Measurements from ENCODE around the gene ZFP42. TPM values are rescaled to one million over a fixed set of nuclear protein-coding genes. Genes with fewer than 3 reads are reported as not detected.
"Not testable (repeated sequence)": the region's sequence is repeated elsewhere in the genome, so short reads cannot be mapped to it uniquely, and the experiment has no call there.

ZFP42 gene
- polyA plus RNA-seq, 4 donors: 1.1 to 1.5 (median 1.3) TPM

DNA sequence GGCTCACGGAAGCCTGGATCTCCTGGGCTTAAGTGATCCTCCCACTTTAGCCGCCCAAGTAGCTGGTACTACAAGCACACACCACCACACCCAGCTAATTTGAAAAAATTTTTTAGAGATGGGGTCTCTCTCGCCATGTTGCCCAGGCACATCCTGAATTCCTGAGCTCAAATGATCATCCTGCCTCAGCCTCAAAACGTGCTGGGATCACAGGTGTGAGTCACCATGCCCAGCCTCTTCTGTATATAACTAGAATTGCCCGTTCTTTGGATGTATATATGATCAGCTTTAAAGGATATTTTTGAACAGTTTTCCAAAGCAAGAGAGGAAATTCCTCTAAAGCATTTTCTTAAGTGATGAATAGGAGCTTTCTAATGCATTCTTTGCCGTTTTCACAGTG, 22.7 kb downstream of the ZFP42 start:
- DNase-seq (ENCODE audit: low read depth in 4 of 4, low spot score in 2 of 4): no peak

DNA sequence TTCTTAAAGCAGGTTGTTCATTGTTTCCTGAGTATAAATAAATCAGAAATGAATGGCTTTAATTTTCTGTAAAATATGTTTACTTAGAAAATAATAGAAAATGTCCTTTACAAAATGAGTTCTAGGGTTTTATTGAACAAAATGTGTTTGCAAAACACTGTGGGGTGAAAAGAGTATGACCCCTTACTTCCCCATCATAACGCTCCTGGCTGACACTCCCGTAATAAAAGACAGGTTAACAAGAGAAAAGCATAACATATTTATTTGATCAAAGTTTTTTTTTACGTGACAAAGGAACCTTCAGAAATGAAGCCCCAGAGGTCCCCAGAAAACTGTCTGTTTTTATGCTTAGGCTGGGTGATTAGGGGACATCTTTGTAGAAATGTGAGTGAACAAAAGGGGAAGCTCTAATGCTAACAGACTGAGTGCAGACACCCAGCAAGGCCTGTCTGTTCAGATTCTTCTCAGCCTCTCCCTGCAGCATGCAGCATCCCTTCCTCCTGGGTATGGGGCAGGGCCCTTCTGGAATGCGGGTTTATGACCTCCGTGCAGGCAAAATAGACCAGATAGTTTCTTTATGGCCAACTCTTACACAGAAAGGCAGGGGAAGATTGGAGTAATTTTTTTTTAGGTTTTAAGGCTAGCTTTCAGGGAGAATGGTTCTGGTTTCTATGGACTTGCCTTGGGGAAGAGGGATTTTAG, 26.1 kb downstream of the ZFP42 start:
- DNase-seq (ENCODE audit: low read depth in 4 of 4, low spot score in 2 of 4): no peak

DNA sequence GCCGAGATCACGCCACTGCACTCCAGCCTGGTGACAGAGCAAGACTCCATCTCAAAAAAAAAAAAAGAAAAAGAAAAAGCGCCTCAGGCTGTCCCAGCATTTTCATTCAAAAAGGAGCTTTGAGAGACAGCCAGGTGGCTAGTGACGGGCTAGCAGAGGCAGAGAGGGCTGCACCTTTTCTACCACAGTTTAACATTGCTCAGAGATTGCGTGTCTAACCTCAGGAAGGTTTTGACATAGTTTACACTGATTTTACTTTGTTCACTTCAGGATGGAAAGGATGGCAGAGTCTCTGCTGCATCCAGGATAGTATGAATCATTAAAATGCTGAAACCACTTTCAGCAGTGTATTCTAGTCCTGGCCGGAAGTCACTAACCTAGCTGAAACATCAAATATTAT, 28.1 kb downstream of the ZFP42 start:
- DNase-seq (ENCODE audit: low read depth in 4 of 4, low spot score in 2 of 4): no peak

DNA sequence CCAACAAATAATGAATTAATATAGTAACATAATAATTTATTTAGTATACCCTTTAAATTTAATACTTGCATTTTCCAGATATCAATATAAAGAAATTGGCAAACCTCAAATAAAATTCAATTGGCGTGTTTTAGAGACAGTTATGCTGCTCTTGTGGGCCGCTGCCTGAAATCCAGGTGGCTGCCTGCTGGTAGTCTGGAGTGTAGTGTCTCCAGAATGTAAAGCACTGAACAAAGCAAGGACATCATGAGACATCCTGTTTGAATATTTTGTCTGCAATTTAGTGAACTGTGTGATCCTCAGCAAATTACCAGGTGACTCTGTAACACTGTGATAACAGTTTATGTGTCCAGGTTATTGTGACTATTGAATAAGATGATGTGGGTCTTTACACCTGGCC, 29.9 kb downstream of the ZFP42 start:
- DNase-seq (ENCODE audit: low read depth in 4 of 4, low spot score in 2 of 4): no peak

DNA sequence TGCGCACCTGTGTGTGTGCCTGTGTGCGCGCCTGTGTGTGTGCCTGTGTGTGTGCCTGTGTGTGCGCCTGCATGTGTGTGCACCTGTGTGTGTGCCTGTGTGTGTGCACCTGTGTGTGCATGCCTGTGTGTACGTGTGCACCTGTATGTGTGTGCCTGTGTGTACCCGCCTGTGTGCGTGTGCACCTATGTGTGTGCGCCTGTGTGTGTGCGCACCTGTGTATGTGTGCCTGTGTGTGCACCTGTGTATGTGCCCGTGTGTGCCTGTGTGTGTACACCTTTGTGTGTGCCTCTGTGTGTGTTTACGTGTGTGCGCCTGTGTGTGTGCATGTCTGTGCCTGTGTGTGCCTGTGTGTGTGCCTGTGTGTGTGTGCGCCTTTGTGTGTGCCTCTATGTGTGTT, 33.5 kb downstream of the ZFP42 start:
- DNase-seq (ENCODE audit: low read depth in 4 of 4, low spot score in 2 of 4): no peak

DNA sequence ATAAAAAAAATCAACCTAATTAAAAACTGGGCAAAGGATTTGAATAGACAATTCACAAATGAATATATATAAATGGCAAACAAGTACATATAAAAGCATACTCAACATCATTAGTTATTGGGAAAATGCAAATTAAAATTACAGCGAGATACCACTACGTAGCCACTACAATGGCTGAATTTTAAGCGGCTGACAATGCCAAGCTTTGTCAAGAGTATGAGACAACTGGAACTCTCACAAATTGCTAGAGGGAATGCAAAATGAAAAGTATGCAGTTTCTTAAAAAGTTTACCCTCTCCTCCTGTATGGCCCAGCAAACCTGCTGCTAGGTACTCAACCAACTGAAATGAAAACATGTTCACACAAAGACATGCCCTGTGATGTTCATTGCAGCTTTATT, 34.8 kb downstream of the ZFP42 start:
- DNase-seq (ENCODE audit: low read depth in 4 of 4, low spot score in 2 of 4): no peak

DNA sequence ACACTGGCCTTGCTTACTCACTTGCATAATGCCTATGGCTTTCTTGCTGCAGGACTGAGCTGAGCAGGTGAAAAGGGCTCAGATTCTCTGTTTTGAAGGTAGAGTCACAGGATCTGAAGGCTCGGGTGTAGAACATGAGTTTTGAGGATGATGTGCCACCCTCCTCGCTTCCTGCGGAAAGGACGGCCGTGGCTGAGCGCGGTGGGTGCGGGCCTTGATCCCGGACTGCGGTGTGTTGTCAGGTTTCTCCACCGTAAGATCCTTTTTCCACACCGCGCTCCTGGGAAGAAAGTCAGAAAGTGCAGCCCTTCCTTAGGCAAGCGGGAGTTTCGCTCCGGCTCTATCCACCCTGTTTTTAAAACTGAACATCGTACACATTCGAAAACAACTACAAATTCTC, 36.2 kb downstream of the ZFP42 start:
- no peak for DNase-seq (ENCODE audit: low read depth in 4 of 4, low spot score in 2 of 4)

DNA sequence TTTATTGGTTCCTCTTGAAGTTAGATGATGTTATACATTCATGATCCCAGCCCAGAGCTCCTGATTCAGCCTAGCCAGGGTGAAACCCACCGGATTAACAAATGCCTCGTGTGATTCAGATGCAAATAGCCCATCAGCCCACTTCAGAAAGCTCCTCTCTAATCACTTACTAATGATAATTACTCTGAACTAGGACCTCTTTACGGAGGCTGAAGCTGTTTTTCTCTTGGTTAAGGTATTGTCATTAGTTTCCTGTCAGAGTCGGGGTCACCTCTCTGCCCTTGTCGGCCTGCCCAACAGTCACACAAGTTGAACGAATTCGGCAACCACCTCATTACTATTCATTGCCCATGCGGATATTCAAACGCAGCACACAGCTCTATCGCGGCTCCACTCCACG, 36.6 kb downstream of the ZFP42 start:
- DNase-seq (ENCODE audit: low read depth in 4 of 4, low spot score in 2 of 4): no peak

DNA sequence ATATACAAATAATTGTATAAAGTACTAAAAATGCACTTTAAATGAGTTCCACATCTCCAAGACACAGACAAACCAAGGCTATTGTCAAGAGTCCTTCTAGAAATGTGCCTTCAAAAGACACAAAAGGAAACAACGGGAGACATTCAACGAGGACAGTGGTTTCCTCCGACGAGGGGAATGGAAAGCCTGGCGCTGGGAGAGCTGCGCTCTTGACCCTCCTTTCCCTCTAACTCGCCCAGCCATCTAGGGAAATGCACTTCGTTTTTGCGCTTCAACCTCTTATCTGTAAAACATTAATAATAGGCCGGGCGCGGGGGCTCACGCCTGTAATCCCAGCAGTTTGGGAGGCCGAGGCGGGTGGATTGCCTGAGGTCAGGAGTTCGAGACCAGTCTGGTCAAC, 37.0 kb downstream of the ZFP42 start:
- DNase-seq (ENCODE audit: low read depth in 4 of 4, low spot score in 2 of 4): no peak

DNA sequence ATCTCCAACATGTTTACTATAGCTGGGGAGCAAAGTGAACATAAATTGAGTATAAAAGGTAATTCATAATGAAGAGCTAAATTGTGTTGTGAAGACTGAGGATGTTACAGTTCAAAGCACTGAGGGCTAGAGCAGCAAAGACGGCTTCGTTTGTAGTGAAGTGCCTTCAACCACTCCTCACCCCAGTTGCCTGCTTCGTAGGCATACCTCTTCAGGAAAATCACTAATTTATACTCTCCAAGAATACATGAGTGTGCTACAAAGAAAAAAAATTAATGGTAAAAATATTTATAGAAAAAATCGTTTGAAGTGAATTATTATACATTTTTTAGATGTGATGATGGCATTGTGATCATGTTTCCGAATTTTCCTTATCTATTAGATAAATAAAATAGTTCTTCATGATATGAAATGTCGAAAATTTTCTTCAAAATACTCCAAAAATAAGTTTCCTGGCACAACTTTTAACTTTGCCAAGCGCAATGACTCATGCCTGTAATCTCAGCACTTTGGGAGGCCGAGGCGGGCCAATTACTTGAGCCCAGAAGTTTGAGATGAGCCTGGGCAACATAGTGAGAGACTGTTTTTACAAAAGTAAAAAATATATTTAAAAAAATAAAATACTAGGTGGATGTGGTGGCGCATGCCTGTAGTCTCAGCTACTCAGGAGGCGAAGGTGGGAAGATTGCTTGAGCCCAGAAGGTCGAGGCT, 41.6 kb downstream of the ZFP42 start:
- DNase-seq (ENCODE audit: low read depth in 4 of 4, low spot score in 2 of 4): no peak

DNA sequence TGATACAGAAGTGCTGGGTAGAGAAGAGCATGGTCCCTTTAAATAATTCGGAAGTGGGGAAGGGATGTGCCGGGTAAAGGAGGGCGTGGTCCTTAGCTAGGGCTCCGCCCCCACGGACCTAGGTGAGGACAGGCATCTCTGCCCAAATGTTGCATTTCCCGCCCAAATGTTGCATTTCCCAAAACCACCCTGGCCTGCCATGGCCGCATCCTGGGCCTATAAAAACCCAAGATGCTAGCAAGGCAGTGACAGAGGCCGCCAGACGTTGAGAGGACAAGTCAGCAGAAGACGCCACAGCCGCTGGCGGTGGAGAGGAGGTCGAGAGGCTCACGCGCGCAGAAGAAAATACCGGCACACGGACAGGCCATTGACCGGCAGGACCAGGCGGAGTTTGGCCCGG, 46.1 kb downstream of the ZFP42 start:
- no peak for DNase-seq (ENCODE audit: low read depth in 4 of 4, low spot score in 2 of 4)

DNA sequence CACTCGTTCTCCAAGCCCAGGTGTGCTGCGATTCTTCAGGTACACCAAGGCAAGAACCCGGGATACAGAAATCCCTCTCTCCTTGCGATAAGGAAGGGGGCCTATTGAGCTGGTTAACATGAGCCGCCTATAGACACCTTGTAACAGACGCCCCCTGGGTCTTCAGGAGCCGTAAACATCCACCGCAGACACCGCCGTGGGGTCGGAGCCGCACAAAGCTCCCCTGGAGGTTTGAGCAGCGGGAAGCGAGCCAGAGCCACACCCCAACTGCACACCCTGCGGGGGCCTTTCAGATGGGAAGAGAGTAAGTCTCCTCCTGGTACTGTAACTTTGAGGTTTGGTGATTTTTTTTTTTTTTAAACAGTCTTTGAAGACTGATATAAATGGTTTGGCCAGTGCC, 46.6 kb downstream of the ZFP42 start:
- no peak for DNase-seq (ENCODE audit: low read depth in 4 of 4, low spot score in 2 of 4)

DNA sequence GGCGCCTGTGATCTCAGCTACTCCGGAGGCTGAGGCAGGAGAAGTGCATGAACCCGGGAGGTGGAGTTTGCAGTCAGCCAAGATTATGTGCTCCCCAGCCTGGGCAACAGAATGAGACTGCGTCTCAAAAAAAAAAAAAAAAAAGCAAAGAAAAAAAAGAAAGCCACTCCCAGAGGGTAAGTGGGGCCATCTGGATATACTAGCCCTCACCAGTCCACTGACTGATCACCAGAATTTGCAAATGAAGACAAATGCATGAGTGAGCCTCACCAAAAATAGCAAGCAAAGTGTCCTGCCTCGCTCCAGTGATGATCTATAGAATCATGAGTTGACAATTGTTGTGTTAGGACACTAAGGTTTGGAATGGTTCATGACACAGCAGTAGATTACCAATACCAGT, 47.6 kb downstream of the ZFP42 start:
- DNase-seq (ENCODE audit: low read depth in 4 of 4, low spot score in 2 of 4): no peak

DNA sequence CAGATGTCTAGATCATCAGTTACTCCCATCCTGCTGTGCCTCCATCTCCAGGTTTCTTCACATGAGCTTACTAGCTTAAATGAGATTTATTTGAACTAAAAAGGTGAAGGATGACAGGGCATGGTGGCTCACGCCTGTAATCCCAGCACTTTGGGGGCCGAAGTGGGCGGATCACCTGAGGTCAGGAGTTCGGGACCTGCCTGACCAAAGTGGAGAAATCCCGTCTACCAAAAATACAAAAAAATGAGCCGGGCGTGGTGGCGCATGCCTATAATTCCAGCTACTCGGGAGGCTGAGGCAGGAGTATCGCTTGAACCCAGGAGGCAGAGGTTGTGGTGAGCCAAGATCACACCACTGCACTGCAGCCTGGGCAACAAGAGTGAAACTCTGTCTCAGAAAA, 49.9 kb downstream of the ZFP42 start:
- not testable (repeated sequence) for DNase-seq (ENCODE audit: low read depth in 4 of 4, low spot score in 2 of 4)

DNA sequence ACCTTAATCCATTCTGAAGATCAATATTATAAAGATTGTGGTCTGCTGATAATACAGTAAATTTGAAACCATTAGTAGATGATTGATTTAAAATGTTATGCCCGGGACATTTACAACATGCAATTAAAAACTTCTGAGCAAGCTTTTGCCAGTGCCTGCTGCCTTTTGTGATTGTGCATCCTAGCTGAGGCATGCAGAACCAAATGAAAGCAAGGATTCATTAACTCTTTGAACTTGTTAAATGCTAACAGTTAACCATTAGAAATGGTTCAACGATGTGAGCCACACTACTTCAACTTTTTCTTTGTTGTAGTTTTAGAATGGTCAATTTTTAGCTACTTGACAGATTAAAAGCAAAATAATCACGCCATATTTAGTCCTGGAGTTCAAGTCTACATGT, 51.1 kb downstream of the ZFP42 start:
- no peak for DNase-seq (ENCODE audit: low read depth in 4 of 4, low spot score in 2 of 4)

DNA sequence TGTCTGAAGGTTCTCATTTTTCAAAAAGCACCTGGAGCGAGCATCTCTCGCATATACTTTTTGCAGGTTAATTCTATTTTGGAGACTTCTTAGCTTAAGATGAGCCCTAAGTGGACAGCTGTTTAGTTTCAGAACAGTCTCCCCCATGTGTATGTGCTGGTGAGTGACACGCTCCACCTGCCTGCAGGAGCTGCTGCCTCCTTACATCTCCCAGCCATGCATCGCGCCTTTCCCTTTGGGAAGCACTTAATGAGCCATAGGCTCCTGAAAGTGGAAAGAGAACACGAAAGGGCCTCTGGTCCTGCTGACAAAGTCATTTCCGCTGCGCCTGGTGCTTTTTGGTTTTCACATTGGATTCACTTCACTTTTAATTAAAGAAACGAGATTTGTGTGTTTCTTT, 57.7 kb downstream of the ZFP42 start:
- DNase-seq (ENCODE audit: low read depth in 4 of 4, low spot score in 2 of 4): peak in 1 of 4 donors; percentile 19

Other genes starting within 250 kb of the ZFP42 start
- not detected for gene TRIML2, start 113.8 kb downstream of the ZFP42 start, polyA plus RNA-seq (ENCODE audit: insufficient read length in 4 of 4)
- not detected for gene TRIML1, start 143.7 kb downstream of the ZFP42 start, polyA plus RNA-seq (ENCODE audit: insufficient read length in 4 of 4)